ENCODE results near the gene JUN. TPM values are rescaled to one million over a fixed set of nuclear protein-coding genes. Genes with fewer than 3 reads are reported as not detected.

The JUN gene
- polyA plus RNA-seq, 3 donors = 29.3 to 330 (median 31.3) TPM

DNA sequence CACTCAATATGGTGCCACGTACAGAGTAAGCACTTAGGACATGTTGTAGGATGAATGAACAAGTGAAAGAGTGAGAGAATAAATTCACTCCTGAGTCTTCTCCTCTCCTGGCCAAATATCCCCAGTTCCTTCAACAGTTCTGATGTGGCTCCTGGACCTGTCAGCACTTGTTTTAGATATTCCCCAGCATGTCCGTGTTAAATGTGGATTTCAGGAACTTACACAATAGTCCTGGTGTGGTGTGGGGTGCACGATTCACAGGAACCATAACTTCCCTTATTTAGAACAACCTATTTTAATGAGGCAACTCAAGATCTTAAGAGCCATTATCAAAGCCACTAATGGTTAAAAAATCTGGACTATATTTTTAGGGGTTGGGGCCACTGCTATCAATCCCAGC, 45.0 kb downstream of the JUN start:
- intact Hi-C loops (cut with micrococcal nuclease) = loop anchor here in 1 of 2 donors (5.0 kb wide), 1 partner anchor 958 kb away; no protein-coding TSS in a partner anchor
- WGBS (ENCODE audit: insufficient coverage) = no CpG with 5 or more reads among the region's 3 CpGs
- Mint-ChIP-seq H3K36me3 (no peaks in the 10 kb centered on the region), H3K4me1 (peaks cover 24% of the 10 kb centered on the region), H3K9me3 (peaks cover 0 to 8% (median 2%) of the 10 kb centered on the region in 7 donors), H3K27me3 (ENCODE audit: low read depth in 3 of 3) (peaks cover 2 to 3% (median 2%) of the 10 kb centered on the region in 3 donors), H3K27ac (peak overlapping the region in 5 of 7 donors; percentile 31 to 88 (median 73)), H3K4me3 (peak overlapping the region; percentile 20 to 54)
- no peaks in the 10 kb centered on the region for H3K9me3 ChIP-seq (replicated peaks in 1 of 2; ENCODE audit: control insufficient read depth in 1 of 2, insufficient read depth in 1 of 2, low read length in 2 of 2)
- H4K20me1 ChIP-seq (ENCODE audit: insufficient read depth, low read length) = no peaks in the 10 kb centered on the region
- H3K4me1 ChIP-seq (ENCODE audit: control insufficient read depth in 1 of 2, insufficient read depth in 2 of 2, low read length in 2 of 2) = peaks cover 16 to 25% of the 10 kb centered on the region in 2 donors
- peak overlapping the region; percentile 47 for H3K4me2 ChIP-seq (replicated peaks; ENCODE audit: extremely low read depth, low read length, poor library complexity, severe bottlenecking)
- peak; percentile 63 to 78 (median 78) for DNase-seq
- TF ChIP-seq, protein P1, sequence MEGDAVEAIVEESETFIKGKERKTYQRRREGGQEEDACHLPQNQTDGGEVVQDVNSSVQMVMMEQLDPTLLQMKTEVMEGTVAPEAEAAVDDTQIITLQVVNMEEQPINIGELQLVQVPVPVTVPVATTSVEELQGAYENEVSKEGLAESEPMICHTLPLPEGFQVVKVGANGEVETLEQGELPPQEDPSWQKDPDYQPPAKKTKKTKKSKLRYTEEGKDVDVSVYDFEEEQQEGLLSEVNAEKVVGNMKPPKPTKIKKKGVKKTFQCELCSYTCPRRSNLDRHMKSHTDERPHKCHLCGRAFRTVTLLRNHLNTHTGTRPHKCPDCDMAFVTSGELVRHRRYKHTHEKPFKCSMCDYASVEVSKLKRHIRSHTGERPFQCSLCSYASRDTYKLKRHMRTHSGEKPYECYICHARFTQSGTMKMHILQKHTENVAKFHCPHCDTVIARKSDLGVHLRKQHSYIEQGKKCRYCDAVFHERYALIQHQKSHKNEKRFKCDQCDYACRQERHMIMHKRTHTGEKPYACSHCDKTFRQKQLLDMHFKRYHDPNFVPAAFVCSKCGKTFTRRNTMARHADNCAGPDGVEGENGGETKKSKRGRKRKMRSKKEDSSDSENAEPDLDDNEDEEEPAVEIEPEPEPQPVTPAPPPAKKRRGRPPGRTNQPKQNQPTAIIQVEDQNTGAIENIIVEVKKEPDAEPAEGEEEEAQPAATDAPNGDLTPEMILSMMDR (IDR thresholded peaks at IDR 0.05) = no peak
- no peaks in the 10 kb centered on the region for H3K79me2 ChIP-seq (ENCODE audit: insufficient read depth, low read length)
- H2AFZ ChIP-seq (ENCODE audit: insufficient read depth, low read depth, low read length, poor library complexity, severe bottlenecking) = no peak overlapping the region
- peak overlapping the region in 1 of 3 experiments; percentile 22 for H3K4me3 ChIP-seq (replicated peaks in 1 of 3; ENCODE audit: low read depth in 2 of 3, low read length in 3 of 3)
- H3K36me3 ChIP-seq (replicated peaks in 1 of 2; ENCODE audit: control insufficient read depth in 1 of 2, insufficient read depth in 2 of 2, low read length in 2 of 2) = no peaks in the 10 kb centered on the region
- no peaks in the 10 kb centered on the region for H3K27me3 ChIP-seq (ENCODE audit: control insufficient read depth in 2 of 2, insufficient read depth in 2 of 2, low read length in 2 of 2)
- peak overlapping the region in 1 of 2 donors; percentile 63 for H3K27ac ChIP-seq (ENCODE audit: low read depth in 1 of 2, low read length in 2 of 2)
- no peak overlapping the region for H3K9ac ChIP-seq (ENCODE audit: insufficient read depth, low read length, poor library complexity, severe bottlenecking)

DNA sequence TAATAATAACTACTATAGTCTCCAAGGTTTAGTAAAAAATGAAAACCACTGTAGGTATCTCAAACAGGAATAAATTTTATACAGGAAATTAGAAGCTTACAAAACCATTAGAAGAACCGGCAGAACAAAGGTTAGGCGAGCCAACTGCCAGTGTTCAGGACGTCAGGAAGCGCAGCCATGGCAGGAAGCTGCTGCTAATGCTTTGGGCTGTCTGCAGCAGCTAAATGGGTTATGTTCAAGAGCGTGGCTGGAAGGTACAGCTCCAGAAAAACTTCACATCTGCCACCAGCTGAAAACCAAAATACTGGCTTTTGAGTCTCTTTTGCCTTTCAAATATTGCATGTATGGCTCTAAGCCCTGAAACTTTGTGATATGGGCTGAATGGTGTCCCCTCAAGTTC, 48.3 kb downstream of the JUN start:
- H3K4me3 Mint-ChIP-seq = no peak overlapping the region
- H3K36me3 Mint-ChIP-seq = no peaks in the 10 kb centered on the region
- no peaks in the 10 kb centered on the region for H3K27me3 ChIP-seq (ENCODE audit: control insufficient read depth in 2 of 2, insufficient read depth in 2 of 2, low read length in 2 of 2)
- H3K9me3 ChIP-seq (replicated peaks in 1 of 2; ENCODE audit: control insufficient read depth in 1 of 2, insufficient read depth in 1 of 2, low read length in 2 of 2) = no peaks in the 10 kb centered on the region
- TF ChIP-seq, protein P1 (IDR thresholded peaks at IDR 0.05) = no peak
- peaks cover 16 to 25% of the 10 kb centered on the region in 2 donors for H3K4me1 ChIP-seq (ENCODE audit: control insufficient read depth in 1 of 2, insufficient read depth in 2 of 2, low read length in 2 of 2)
- no peak overlapping the region for H3K27ac Mint-ChIP-seq
- peaks cover 0 to 5% (median 0%) of the 10 kb centered on the region in 7 donors for H3K9me3 Mint-ChIP-seq
- DNase-seq = no peak
- H3K4me3 ChIP-seq (replicated peaks in 1 of 3; ENCODE audit: low read depth in 2 of 3, low read length in 3 of 3) = no peak overlapping the region
- WGBS (ENCODE audit: insufficient coverage) = 47% methylated on average over 3 of the region's 5 CpGs
- H3K79me2 ChIP-seq (ENCODE audit: insufficient read depth, low read length) = no peaks in the 10 kb centered on the region
- no peak overlapping the region for H3K27ac ChIP-seq (ENCODE audit: low read depth in 1 of 2, low read length in 2 of 2)
- peaks cover 0 to 2% (median 0%) of the 10 kb centered on the region in 3 donors for H3K27me3 Mint-ChIP-seq (ENCODE audit: low read depth in 3 of 3)
- H3K4me1 Mint-ChIP-seq = peaks cover 24% of the 10 kb centered on the region
- H4K20me1 ChIP-seq (ENCODE audit: insufficient read depth, low read length) = no peaks in the 10 kb centered on the region
- no peak overlapping the region for H2AFZ ChIP-seq (ENCODE audit: insufficient read depth, low read depth, low read length, poor library complexity, severe bottlenecking)
- H3K4me2 ChIP-seq (replicated peaks; ENCODE audit: extremely low read depth, low read length, poor library complexity, severe bottlenecking) = no peak overlapping the region
- H3K9ac ChIP-seq (ENCODE audit: insufficient read depth, low read length, poor library complexity, severe bottlenecking) = no peak overlapping the region
- no peaks in the 10 kb centered on the region for H3K36me3 ChIP-seq (replicated peaks in 1 of 2; ENCODE audit: control insufficient read depth in 1 of 2, insufficient read depth in 2 of 2, low read length in 2 of 2)
- intact Hi-C loops (cut with micrococcal nuclease) = loop anchor here in 1 of 2 donors (5.0 kb wide), 1 partner anchor 962 kb away; no protein-coding TSS in a partner anchor

Measured in CD14-positive monocyte (primary cell).